Fibroblast of the conjunctiva (primary cell): ENCODE data around the gene KCNQ1.

Source experiments
- DNase-seq: peaks from one replicate; pipeline ENCODE4 v3.0.0-alpha.2; 2010; ENCODE audit warnings: low read depth

Gene KCNQ1

GRCh38 chr11:2665526-2666400 is 221.0 kb downstream of the KCNQ1 start:
- DNase-seq = no peak

- no peak for DNase-seq
Measured at GRCh38 chr11:2666401-2666741, 221.6 kb downstream of the KCNQ1 start.

- no peak for DNase-seq
Measured at GRCh38 chr11:2666828-2667570, 222.2 kb downstream of the KCNQ1 start.

DNA sequence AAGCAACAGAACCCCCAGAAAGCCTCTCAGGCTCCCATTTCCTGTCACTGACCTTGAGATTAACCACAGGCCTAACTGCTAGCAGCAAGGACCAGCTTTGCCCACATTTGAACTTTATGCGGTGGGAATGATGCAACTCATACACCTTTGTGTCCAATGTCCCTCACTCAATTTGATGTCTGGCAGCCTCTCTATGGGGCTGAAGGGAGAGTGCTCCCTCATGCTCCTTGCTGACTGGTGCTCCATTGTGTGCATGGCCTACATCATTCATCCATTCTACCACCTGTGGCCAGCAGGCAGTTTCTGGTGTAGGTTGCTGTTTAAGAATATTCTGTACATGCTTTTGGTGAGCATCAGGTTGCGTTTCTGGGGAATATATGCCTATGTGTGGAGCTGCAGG is 223.1 kb downstream of the KCNQ1 start:
- no peak for DNase-seq

- DNase-seq = no peak
Measured at GRCh38 chr11:2668876-2669275, 224.1 kb downstream of the KCNQ1 start.

GRCh38 chr11:2669634-2670469 is 225.0 kb downstream of the KCNQ1 start:
- no peak for DNase-seq

- DNase-seq = no peak
Measured at GRCh38 chr11:2670541-2671100, 225.8 kb downstream of the KCNQ1 start.

- no peak for DNase-seq
Measured at GRCh38 chr11:2671748-2672147, 226.9 kb downstream of the KCNQ1 start.

DNA sequence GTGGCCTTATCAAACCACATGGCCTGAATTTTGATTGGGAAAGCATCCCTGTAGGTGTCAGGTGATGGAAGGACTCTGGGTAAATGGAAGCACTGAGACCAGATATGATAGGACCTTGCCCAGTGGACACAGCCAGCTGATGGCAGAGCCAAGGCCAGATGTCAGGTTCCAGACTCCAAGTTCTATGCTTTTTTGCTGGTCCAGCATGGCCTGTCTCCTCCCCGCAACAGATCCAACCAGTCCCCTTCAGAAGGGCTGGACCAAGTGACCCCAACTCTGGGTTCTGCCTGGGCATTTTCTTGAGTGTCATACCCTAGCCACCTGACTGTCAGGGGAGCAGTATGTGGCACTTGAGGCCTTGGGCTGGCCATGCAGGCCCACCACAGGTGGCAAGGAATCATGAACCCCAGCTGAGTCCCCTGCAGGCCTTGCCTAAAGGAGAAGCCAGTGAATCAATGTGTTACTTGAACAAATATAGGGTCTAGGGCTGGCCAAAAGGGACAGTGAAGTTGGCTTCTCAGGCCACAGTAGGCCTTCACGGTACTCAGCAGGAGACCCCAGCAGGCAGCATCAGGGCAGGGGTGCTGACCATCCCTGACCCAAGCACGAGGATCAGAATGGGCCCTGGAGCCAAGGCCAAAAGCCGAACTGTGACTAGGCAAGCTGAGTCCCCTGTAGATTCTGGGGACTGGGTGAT is 227.9 kb downstream of the KCNQ1 start:
- no peak for DNase-seq

GRCh38 chr11:2673250-2673610 is 228.4 kb downstream of the KCNQ1 start:
- no peak for DNase-seq

GRCh38 chr11:2673871-2674471 is 229.2 kb downstream of the KCNQ1 start:
- no peak for DNase-seq

DNA sequence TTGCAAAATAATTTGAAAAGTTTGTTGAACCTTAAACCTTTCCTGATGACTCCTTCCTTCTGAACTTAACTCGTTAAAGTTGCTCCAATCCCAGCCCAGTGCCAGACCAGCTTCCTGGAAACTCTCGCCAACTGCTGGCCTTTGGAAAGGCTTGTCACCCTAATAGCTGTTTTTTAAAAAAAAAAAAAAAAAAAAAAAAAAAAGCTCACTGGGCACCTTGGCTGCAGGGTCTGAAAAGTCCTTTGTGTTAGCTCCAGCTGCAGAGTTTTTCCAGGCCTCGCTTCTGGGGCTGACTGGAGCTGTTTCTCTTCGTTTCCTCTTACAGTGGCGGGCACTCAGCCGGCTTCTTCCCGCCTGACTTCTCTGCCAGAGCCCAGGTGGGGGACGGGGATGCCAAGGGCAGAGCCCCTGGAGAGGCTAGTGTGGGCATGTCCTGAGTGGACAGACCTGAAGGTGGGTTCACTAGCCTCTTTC is 229.9 kb downstream of the KCNQ1 start:
- no peak for DNase-seq

DNA sequence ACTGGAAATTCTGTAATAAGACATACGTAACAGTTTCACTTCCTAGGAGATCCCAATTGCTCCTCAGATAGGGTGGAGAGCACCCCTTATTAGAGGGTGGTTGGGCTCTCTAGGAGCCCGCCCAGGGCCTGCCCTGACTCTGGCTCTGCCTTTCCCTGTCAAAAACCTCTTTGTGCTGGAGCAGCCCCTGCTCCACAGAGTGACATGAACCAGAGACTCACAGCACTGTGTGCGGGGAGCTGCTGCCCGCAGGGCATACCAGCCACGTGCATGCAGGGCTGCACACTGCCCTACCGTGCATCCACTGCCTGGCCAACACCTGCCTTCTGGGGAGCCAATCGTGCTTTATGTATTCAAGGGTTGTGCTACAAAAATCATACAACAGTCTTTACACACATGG is 230.7 kb downstream of the KCNQ1 start:
- DNase-seq = no peak

GRCh38 chr11:2677127-2677526 is 232.3 kb downstream of the KCNQ1 start:
- DNase-seq = no peak

DNA sequence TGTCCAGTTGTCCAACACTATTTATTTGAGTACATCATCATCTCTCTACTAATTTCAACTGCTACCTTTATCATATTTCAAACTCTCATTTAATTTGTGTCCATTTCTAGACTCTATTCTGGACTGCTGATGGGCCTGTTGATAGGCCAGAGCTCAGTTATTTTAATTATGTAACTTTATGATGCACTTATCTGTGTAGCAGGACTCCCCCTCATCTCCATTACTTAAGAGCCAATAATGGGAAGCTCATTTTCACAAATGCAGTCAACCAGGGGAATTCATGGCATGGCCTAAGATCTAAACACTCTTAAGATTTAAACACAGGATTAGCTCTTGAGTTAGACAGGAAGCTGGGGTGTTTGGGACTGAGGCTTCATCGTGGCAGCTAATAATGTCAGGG is 233.6 kb downstream of the KCNQ1 start:
- DNase-seq = no peak

DNA sequence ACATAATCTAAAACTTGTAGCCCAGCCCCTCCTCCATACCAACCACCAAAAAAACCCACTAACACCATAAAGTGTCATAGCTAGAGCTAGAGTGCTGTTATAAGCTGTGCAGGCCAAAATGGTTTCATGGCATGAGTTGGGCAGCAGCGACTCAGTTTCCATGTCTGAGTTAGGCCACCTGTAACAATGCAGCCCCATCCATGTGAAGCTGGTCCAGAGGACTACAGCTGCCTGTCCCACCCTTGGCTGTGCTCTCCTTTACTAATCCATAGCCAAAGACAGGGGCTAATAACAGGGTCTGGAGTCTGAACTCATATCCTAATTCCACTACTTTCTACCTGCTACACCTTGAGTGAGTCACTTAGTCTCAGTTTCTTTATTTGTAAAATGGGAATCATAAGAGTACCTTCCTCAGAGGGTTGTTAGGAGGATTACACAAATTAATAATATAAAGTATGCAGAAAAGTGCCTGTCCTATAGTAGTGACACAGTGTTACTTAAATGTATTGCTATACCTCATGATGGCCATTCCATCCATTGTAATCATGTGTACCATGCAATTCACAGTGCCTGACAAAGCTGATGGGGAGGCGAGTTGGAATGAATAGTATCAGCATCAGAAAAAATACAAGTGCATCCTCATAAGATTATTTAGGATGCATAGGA is 234.3 kb downstream of the KCNQ1 start:
- no peak for DNase-seq

DNA sequence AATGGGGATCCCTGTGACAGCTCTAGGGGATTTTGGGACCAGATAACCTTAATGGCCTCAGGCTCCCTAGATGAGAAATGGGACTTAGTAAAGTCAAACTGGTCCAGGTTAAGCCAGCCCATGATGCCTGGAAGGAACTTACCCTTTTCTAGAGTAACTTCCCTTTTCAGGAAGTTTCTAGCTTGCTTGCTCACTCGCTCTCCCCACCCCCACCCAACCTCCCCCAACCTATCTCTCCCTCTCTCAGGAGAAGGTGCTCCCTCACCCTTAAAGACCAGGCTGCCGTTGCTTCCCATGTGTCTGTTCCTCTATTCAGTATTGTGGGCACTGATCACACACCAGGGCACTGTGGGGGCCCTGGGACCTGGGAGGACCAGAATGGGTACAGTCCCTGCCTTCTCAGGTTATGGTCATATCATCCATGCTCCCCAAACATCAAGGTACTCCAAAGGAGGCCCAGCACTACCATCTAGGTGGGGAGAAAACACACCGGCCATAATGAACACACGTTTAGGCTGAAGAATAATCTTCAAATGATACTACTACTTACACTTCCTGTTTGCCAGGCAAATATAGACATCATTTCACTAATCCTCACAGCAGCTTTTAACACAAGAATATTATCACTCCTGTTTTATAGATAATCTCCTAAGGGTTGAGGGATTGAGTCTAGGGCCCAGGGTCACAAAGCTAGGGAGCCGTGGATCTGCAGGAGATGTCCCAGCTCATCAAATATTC is 236.8 kb downstream of the KCNQ1 start:
- DNase-seq = no peak

DNA sequence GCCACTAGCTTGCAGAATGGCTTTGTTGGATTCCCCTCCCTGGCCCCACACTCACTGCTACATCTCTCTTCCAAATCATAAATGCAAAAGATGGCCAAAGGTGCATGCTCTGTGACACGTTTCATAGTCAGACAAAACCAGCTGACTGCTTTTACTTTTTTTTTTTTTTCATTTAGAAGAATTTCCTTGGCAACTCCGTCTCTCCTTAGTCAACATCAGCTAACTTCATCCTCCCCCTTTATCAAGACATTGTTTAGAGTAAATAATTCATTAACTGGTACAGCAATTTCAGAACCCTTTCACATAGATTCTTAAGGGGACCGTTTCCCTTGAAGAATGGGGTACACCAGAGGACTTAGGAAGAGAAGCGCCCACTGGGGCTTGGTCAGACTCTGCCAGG is 239.0 kb downstream of the KCNQ1 start:
- DNase-seq = no peak

- DNase-seq = no peak
Measured at GRCh38 chr11:2684581-2684980, 239.8 kb downstream of the KCNQ1 start.

GRCh38 chr11:2685051-2685450 is 240.2 kb downstream of the KCNQ1 start:
- DNase-seq = no peak
